Measurements from ENCODE around the gene DCDC2C. TPM values are rescaled to one million over a fixed set of nuclear protein-coding genes. Genes with fewer than 3 reads are reported as not detected.

Gene DCDC2C
- total RNA-seq, 1 experiment from 2014 or later = not detected

GRCh38 chr2:3747032-3747654 lies 43.8 kb downstream of the DCDC2C start:
- CTCF ChIA-PET = no interaction called here
- no peak for TF ChIP-seq POLR2AphosphoS5 (IDR thresholded peaks at IDR 0.05; ENCODE audit: low read depth, low read length)
- TF ChIP-seq TCF7L2 (IDR thresholded peaks at IDR 0.05; ENCODE audit: low read depth, low read length) = no peak
- TF ChIP-seq CTCF (IDR thresholded peaks at IDR 0.05) = no peak
- TF ChIP-seq, protein P1, sequence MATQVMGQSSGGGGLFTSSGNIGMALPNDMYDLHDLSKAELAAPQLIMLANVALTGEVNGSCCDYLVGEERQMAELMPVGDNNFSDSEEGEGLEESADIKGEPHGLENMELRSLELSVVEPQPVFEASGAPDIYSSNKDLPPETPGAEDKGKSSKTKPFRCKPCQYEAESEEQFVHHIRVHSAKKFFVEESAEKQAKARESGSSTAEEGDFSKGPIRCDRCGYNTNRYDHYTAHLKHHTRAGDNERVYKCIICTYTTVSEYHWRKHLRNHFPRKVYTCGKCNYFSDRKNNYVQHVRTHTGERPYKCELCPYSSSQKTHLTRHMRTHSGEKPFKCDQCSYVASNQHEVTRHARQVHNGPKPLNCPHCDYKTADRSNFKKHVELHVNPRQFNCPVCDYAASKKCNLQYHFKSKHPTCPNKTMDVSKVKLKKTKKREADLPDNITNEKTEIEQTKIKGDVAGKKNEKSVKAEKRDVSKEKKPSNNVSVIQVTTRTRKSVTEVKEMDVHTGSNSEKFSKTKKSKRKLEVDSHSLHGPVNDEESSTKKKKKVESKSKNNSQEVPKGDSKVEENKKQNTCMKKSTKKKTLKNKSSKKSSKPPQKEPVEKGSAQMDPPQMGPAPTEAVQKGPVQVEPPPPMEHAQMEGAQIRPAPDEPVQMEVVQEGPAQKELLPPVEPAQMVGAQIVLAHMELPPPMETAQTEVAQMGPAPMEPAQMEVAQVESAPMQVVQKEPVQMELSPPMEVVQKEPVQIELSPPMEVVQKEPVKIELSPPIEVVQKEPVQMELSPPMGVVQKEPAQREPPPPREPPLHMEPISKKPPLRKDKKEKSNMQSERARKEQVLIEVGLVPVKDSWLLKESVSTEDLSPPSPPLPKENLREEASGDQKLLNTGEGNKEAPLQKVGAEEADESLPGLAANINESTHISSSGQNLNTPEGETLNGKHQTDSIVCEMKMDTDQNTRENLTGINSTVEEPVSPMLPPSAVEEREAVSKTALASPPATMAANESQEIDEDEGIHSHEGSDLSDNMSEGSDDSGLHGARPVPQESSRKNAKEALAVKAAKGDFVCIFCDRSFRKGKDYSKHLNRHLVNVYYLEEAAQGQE (IDR thresholded peaks at IDR 0.05; ENCODE audit: insufficient read depth in 1 of 2, low read depth in 2 of 2, low read length in 1 of 2) = no peak
- TF ChIP-seq SIN3A (IDR thresholded peaks at IDR 0.05; ENCODE audit: borderline replicate concordance, insufficient read depth, low read depth, low read length) = no peak
- Histone ChIP-seq H3K36me3 (ENCODE audit: control insufficient read depth, insufficient read depth, low read length) (no peaks in the 10 kb centered on the region), H3K9me3 (ENCODE audit: control insufficient read depth, insufficient read depth, low read depth, low read length) (no peaks in the 10 kb centered on the region), H3K4me3 (ENCODE audit: low read depth in 2 of 2, low read length in 2 of 2) (no peak overlapping the region), H3K4me1 (ENCODE audit: control insufficient read depth, insufficient read depth, low read length) (no peaks in the 10 kb centered on the region), H3K27ac (ENCODE audit: low read length) (no peak overlapping the region), H3K27me3 (ENCODE audit: control insufficient read depth, insufficient read depth, low read length) (0 out of 2 replicates have a peak, but pooled peaks cover 2% of the 10 kb centered on the region)
- intact Hi-C loops (cut with micrococcal nuclease; ENCODE audit: unreplicated experiment) (no loop called here), in situ Hi-C loops (cut with HindIII; ENCODE audit: low pct_unique_long_range_greater_than_20kb, low sequenced_read_pairs) (no loop called here)
- ATAC-seq (no peak), DNase-seq (ENCODE audit: low read depth, low spot score) (no peak)
- POLR2A ChIA-PET = no interaction called here
- no TSS peak for BruUV-seq (replicated peaks)

- Histone ChIP-seq H3K9me3 (ENCODE audit: control insufficient read depth, insufficient read depth, low read depth, low read length) (no peaks in the 10 kb centered on the region), H3K27ac (ENCODE audit: low read length) (no peak overlapping the region), H3K4me3 (ENCODE audit: low read depth in 2 of 2, low read length in 2 of 2) (no peak overlapping the region), H3K27me3 (ENCODE audit: control insufficient read depth, insufficient read depth, low read length) (peaks cover 6% of the 10 kb centered on the region), H3K4me1 (ENCODE audit: control insufficient read depth, insufficient read depth, low read length) (no peaks in the 10 kb centered on the region), H3K36me3 (ENCODE audit: control insufficient read depth, insufficient read depth, low read length) (no peaks in the 10 kb centered on the region)
- BruUV-seq (replicated peaks) = no TSS peak
- DNase-seq (ENCODE audit: low read depth, low spot score) = no peak
- ChIA-PET CTCF (no interaction called here), POLR2A (no interaction called here)
- in situ Hi-C loops (cut with HindIII; ENCODE audit: low pct_unique_long_range_greater_than_20kb, low sequenced_read_pairs) = no loop called here
- TF ChIP-seq CTCF (IDR thresholded peaks at IDR 0.05) (no peak), POLR2AphosphoS5 (IDR thresholded peaks at IDR 0.05; ENCODE audit: low read depth, low read length) (no peak)
- no peak for ATAC-seq
- intact Hi-C loops (cut with micrococcal nuclease; ENCODE audit: unreplicated experiment) = no loop called here
Measured at GRCh38 chr2:3747826-3748225, 44.5 kb downstream of the DCDC2C start.

Data from Panc1 (cell line).